SK-N-SH (cell line): ENCODE data around the gene FSIP1. TPM values are rescaled to one million over a fixed set of nuclear protein-coding genes. Genes with fewer than 3 reads are reported as not detected.

Experiments used
- CTCF ChIA-PET: fragments of 300-600, 350-600 bp; formaldehyde crosslinking; extraction: SDS; loops from one replicate; lab custom pipeline; 2021; lab: Yijun Ruan, JAX
- POLR2A ChIA-PET: fragments of 350-600 bp; sonication (Branson Sonifier 250); formaldehyde crosslinking; extraction: SDS; loops from one replicate; lab custom pipeline; 2020; ENCODE audit warnings: antibody characterized with exemption, inconsistent platforms; lab: Yijun Ruan, JAX
- DNase-seq: peaks from one replicate; pipeline ENCODE4 v3.0.0; 2012
- H2AFZ ChIP-seq: fragments of 200-600 bp; sonication (generic); 2 replicates; pipeline ENCODE4 v1.8.1; 2016; ENCODE audit warnings: antibody characterized with exemption, mild to moderate bottlenecking, low read depth
- H3F3A ChIP-seq: fragments of 200-600 bp; sonication (generic); replicated peaks from 2 replicates; pipeline ENCODE3; 2016; ENCODE audit warnings: antibody characterized with exemption, mild to moderate bottlenecking; ENCODE audit not compliant: insufficient read depth
- H3K27ac ChIP-seq, 2 experiments: fragments of 200-500 bp in 1 of 2; fragments of 200-600 bp in 1 of 2; sonication (Bioruptor generic) in 1 of 2; sonication (generic), shearing (Covaris generic) in 1 of 2; 2 replicates each; pipeline versions ENCODE4 v1.5.1 to v1.6.1; 2014 to 2016; ENCODE audit warnings: low read depth in 2 of 2, inconsistent platforms in 1 of 2, low read length in 1 of 2, mild to moderate bottlenecking in 1 of 2, mixed read lengths in 1 of 2
- H3K27me3 ChIP-seq: fragments of 200-600 bp; sonication (generic), shearing (Covaris generic); 2 replicates; pipeline ENCODE4 v1.6.1; 2016; ENCODE audit warnings: mixed run types; ENCODE audit not compliant: insufficient read depth
- H3K36me3 ChIP-seq, 2 experiments: fragments of 200-500 bp in 1 of 2; fragments of 200-600 bp in 1 of 2; sonication (Bioruptor generic) in 1 of 2; sonication (generic) in 1 of 2; replicated peaks in 1 of 2; 2 replicates each; pipeline versions ENCODE3 to v1.5.1; 2014 to 2016; ENCODE audit warnings: low read length in 1 of 2, mild to moderate bottlenecking in 1 of 2; ENCODE audit not compliant: insufficient read depth in 2 of 2, control insufficient read depth in 1 of 2
- H3K4me1 ChIP-seq, 2 experiments: fragments of 200-500 bp in 1 of 2; fragments of 200-600 bp in 1 of 2; sonication (Bioruptor generic) in 1 of 2; sonication (generic), shearing (Covaris generic) in 1 of 2; 2 replicates each; pipeline versions ENCODE4 v1.5.1 to v1.6.1; 2014 to 2016; ENCODE audit warnings: low read depth in 1 of 2, low read length in 1 of 2, mixed run types in 1 of 2; ENCODE audit not compliant: insufficient read depth in 2 of 2, control insufficient read depth in 1 of 2
- H3K4me2 ChIP-seq: fragments of 200-600 bp; sonication (generic), shearing (Covaris generic); 2 replicates; pipeline ENCODE4 v1.6.1; 2017; ENCODE audit warnings: mixed run types
- H3K4me3 ChIP-seq, 2 experiments: fragments of 200-500 bp in 1 of 2; fragments of 200-600 bp in 1 of 2; sonication (Bioruptor generic) in 1 of 2; sonication (generic), shearing (Covaris generic) in 1 of 2; 2 replicates each; pipeline versions ENCODE4 v1.5.1 to v1.8.1; 2014 to 2016; ENCODE audit warnings: low read depth in 2 of 2, inconsistent platforms in 1 of 2, low read length in 1 of 2, mild to moderate bottlenecking in 1 of 2, mixed read lengths in 1 of 2, moderate library complexity in 1 of 2
- H3K79me2 ChIP-seq: fragments of 200-600 bp; sonication (generic); 2 replicates; pipeline ENCODE4 v1.8.1; 2017; ENCODE audit warnings: mild to moderate bottlenecking; ENCODE audit not compliant: insufficient read depth
- H3K9ac ChIP-seq: fragments of 200-600 bp; sonication (generic); 2 replicates; pipeline ENCODE4 v1.6.1; 2017; ENCODE audit warnings: mixed run types
- H3K9me2 ChIP-seq: fragments of 200-600 bp; sonication (generic); 2 replicates; pipeline ENCODE4 v1.6.1; 2017; ENCODE audit warnings: mixed run types
- H3K9me3 ChIP-seq: fragments of 200-600 bp; sonication (generic); 2 replicates; pipeline ENCODE4 v1.6.1; 2017; ENCODE audit warnings: mixed run types, mild to moderate bottlenecking, moderate library complexity
- H4K20me1 ChIP-seq: fragments of 200-600 bp; sonication (generic); 2 replicates; pipeline ENCODE4 v1.6.1; 2017; ENCODE audit warnings: mild to moderate bottlenecking, mixed run types; ENCODE audit not compliant: insufficient read depth
- CHD2 ChIP-seq: fragments of 150-350 bp; IDR thresholded peaks from 2 replicates; pipeline ENCODE4 v1.6.1; 2018; ENCODE audit warnings: low read length; ENCODE audit not compliant: partially characterized antibody
- ELF1 ChIP-seq: IDR thresholded peaks from 2 replicates; pipeline ENCODE4 v1.4.0; 2012
- EZH2phosphoT487 ChIP-seq: fragments of 200-600 bp; sonication (generic); IDR thresholded peaks from 2 replicates; pipeline ENCODE4 v1.6.1; 2017; ENCODE audit warnings: low read depth, mixed run types, mild to moderate bottlenecking, antibody characterized with exemption, moderate library complexity, borderline replicate concordance
- GATA2 ChIP-seq: sonication (generic); formaldehyde crosslinking; IDR thresholded peaks from 2 replicates; pipeline ENCODE4 v1.5.0; 2020; ENCODE audit warnings: mild to moderate bottlenecking, missing genetic modification reagents
- JUND ChIP-seq: IDR thresholded peaks from 2 replicates; pipeline ENCODE4 v1.4.0; 2012
- MEF2A ChIP-seq: IDR thresholded peaks from 2 replicates; pipeline ENCODE4 v1.4.0; 2012; ENCODE audit warnings: low read depth, borderline replicate concordance
- MXI1 ChIP-seq: IDR thresholded peaks from 2 replicates; pipeline ENCODE4 v1.6.1; 2012; ENCODE audit warnings: mild to moderate bottlenecking, low read depth, low read length, improper control_type of control experiment
- NFIC ChIP-seq: IDR thresholded peaks from 2 replicates; pipeline ENCODE4 v1.4.0; 2012; ENCODE audit warnings: borderline replicate concordance
- NRF1 ChIP-seq: IDR thresholded peaks from 2 replicates; pipeline ENCODE4 v1.6.1; 2012; ENCODE audit warnings: low read depth, mild to moderate bottlenecking, low read length
- RAD21 ChIP-seq: IDR thresholded peaks from 2 replicates; pipeline ENCODE4 v1.6.1; 2012; ENCODE audit warnings: mild to moderate bottlenecking, low read length
- RXRA ChIP-seq: IDR thresholded peaks from 2 replicates; pipeline ENCODE4 v1.4.0; 2012; ENCODE audit warnings: low read depth, mild to moderate bottlenecking, borderline replicate concordance
- SMC3 ChIP-seq: IDR thresholded peaks from 2 replicates; pipeline ENCODE4 v1.6.1; 2012; ENCODE audit warnings: low read depth, low read length, improper control_type of control experiment
- WGBS: methylation state at CpG from one replicate; pipeline ENCODE4 v1.1.6; 2017; ENCODE audit warnings: low lambda C conversion rate; 5-methylcytosine and 5-hydroxymethylcytosine counted together
- polyA plus RNA-seq, 3 experiments: library from polyadenylated mRNA; depleted of rRNA; stranded (reverse); fragments of >200 nt; gene quantifications; 2 replicates each; pipeline ENCODE4 v1.2.3, GENCODE V29; 2012
- TF ChIP-seq, protein P1 (sequence below): fragments of 150-350 bp; IDR thresholded peaks from 2 replicates; pipeline ENCODE4 v1.6.1; 2016; ENCODE audit warnings: mild to moderate bottlenecking, low read depth, low read length
- TF ChIP-seq, protein P2 (sequence below): IDR thresholded peaks from 2 replicates; pipeline ENCODE4 v1.6.1; 2012; ENCODE audit warnings: mild to moderate bottlenecking, low read depth, low read length, moderate library complexity
- TF ChIP-seq, protein P3 (sequence below): IDR thresholded peaks from 2 replicates; pipeline ENCODE4; 2012

The FSIP1 gene
- polyA plus RNA-seq, 1 of the 3 experiments (the other 2 are of a cell fraction), result 0.43 TPM

DNA sequence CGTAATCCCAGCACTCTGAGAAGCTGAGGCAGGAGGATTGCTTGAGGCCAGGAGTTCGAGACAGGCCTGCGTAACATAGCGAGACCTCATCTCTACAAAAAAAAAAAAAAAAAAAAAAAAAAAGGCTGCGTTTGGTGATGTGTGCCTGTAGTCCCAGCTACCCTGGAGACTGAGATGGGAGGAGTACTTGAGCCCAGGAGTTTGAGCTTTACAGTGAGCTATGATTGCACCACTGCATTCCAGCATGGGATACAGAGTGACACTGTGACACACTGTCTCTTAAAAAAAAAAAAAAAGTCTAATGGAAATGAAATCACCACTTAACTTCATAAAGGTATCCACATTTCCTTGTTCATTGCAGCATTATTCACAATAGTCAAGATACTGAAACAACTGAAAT is 136.2 kb downstream of the FSIP1 start:
- Histone ChIP-seq H3F3A (peaks cover 16% of the 10 kb centered on the region), H3K4me1 (peaks cover 7 to 19% of the 10 kb centered on the region in 2 experiments), H3K79me2 (no peaks in the 10 kb centered on the region), H3K9ac (no peak overlapping the region), H4K20me1 (no peaks in the 10 kb centered on the region), H3K36me3 (no peaks in the 10 kb centered on the region), H3K27me3 (no peaks in the 10 kb centered on the region), H3K27ac (no peak overlapping the region), H3K9me3 (no peaks in the 10 kb centered on the region), H3K9me2 (no peaks in the 10 kb centered on the region), H3K4me2 (no peak overlapping the region), H2AFZ (no peak overlapping the region), H3K4me3 (no peak overlapping the region)
- TF ChIP-seq MXI1, result no peak
- TF ChIP-seq RXRA, result no peak
- TF ChIP-seq GATA2, result no peak
- no peak for TF ChIP-seq CHD2
- TF ChIP-seq, protein P1, sequence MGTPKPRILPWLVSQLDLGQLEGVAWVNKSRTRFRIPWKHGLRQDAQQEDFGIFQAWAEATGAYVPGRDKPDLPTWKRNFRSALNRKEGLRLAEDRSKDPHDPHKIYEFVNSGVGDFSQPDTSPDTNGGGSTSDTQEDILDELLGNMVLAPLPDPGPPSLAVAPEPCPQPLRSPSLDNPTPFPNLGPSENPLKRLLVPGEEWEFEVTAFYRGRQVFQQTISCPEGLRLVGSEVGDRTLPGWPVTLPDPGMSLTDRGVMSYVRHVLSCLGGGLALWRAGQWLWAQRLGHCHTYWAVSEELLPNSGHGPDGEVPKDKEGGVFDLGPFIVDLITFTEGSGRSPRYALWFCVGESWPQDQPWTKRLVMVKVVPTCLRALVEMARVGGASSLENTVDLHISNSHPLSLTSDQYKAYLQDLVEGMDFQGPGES, result no peak
- TF ChIP-seq JUND, result no peak
- TF ChIP-seq, protein P2, sequence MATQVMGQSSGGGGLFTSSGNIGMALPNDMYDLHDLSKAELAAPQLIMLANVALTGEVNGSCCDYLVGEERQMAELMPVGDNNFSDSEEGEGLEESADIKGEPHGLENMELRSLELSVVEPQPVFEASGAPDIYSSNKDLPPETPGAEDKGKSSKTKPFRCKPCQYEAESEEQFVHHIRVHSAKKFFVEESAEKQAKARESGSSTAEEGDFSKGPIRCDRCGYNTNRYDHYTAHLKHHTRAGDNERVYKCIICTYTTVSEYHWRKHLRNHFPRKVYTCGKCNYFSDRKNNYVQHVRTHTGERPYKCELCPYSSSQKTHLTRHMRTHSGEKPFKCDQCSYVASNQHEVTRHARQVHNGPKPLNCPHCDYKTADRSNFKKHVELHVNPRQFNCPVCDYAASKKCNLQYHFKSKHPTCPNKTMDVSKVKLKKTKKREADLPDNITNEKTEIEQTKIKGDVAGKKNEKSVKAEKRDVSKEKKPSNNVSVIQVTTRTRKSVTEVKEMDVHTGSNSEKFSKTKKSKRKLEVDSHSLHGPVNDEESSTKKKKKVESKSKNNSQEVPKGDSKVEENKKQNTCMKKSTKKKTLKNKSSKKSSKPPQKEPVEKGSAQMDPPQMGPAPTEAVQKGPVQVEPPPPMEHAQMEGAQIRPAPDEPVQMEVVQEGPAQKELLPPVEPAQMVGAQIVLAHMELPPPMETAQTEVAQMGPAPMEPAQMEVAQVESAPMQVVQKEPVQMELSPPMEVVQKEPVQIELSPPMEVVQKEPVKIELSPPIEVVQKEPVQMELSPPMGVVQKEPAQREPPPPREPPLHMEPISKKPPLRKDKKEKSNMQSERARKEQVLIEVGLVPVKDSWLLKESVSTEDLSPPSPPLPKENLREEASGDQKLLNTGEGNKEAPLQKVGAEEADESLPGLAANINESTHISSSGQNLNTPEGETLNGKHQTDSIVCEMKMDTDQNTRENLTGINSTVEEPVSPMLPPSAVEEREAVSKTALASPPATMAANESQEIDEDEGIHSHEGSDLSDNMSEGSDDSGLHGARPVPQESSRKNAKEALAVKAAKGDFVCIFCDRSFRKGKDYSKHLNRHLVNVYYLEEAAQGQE, result no peak
- no peak for TF ChIP-seq NRF1
- TF ChIP-seq SMC3, result no peak
- no peak for TF ChIP-seq NFIC
- TF ChIP-seq, protein P3, sequence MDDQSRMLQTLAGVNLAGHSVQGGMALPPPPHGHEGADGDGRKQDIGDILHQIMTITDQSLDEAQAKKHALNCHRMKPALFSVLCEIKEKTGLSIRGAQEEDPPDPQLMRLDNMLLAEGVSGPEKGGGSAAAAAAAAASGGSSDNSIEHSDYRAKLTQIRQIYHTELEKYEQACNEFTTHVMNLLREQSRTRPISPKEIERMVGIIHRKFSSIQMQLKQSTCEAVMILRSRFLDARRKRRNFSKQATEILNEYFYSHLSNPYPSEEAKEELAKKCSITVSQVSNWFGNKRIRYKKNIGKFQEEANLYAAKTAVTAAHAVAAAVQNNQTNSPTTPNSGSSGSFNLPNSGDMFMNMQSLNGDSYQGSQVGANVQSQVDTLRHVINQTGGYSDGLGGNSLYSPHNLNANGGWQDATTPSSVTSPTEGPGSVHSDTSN, result no peak
- TF ChIP-seq ELF1, result no peak
- no peak for TF ChIP-seq RAD21
- no peak for TF ChIP-seq MEF2A
- no peak for TF ChIP-seq EZH2phosphoT487
- POLR2A ChIA-PET, result interaction anchor here (0.6 kb wide), 1 partner anchor 1111 kb away, joined by 3 read pairs; no protein-coding TSS in a partner anchor
- WGBS, result 97% methylated on average over 5 of the region's 5 CpGs
- no peak for DNase-seq
- CTCF ChIA-PET, result no interaction called here
